Ishikawa (cell line): Measurements from ENCODE around the gene PHIP.

ENCODE experiments used
- CEBPB ChIP-seq: IDR thresholded peaks from 2 replicates; pipeline ENCODE4 v1.6.1; 2012
- CREB1 ChIP-seq: IDR thresholded peaks from 2 replicates; pipeline ENCODE4 v1.6.1; 2012; ENCODE audit warnings: low read depth
- EGR1 ChIP-seq: IDR thresholded peaks from 2 replicates; pipeline ENCODE4 v1.6.1; 2012
- EP300 ChIP-seq: IDR thresholded peaks from 2 replicates; pipeline ENCODE4 v1.6.1; 2012; ENCODE audit warnings: borderline replicate concordance
- FOXM1 ChIP-seq: IDR thresholded peaks from 2 replicates; pipeline ENCODE4 v1.6.1; 2012; ENCODE audit warnings: low read depth, borderline replicate concordance
- MAX ChIP-seq: IDR thresholded peaks from 2 replicates; pipeline ENCODE4 v1.6.1; 2012
- NFIC ChIP-seq: IDR thresholded peaks from 2 replicates; pipeline ENCODE4 v1.6.1; 2012
- RAD21 ChIP-seq: IDR thresholded peaks from 2 replicates; pipeline ENCODE4 v1.6.1; 2012; ENCODE audit warnings: low read depth
- REST ChIP-seq: IDR thresholded peaks from 2 replicates; pipeline ENCODE4 v1.6.1; 2012; ENCODE audit warnings: low read depth, mild to moderate bottlenecking
- TAF1 ChIP-seq: IDR thresholded peaks from 2 replicates; pipeline ENCODE4 v1.6.1; 2012; ENCODE audit warnings: low read depth, mild to moderate bottlenecking
- TCF12 ChIP-seq: IDR thresholded peaks from 2 replicates; pipeline ENCODE4 v1.6.1; 2012; ENCODE audit warnings: low read depth
- TEAD4 ChIP-seq: IDR thresholded peaks from 2 replicates; pipeline ENCODE4 v1.6.1; 2012
- USF1 ChIP-seq: IDR thresholded peaks from 2 replicates; pipeline ENCODE4 v1.6.1; 2012
- YY1 ChIP-seq: IDR thresholded peaks from 2 replicates; pipeline ENCODE4 v1.6.1; 2012; ENCODE audit warnings: low read depth
- ZBTB7A ChIP-seq: IDR thresholded peaks from 2 replicates; pipeline ENCODE4 v1.6.1; 2012; ENCODE audit warnings: low read depth

PHIP gene

GRCh38 chr6:79031821-79032590 is 46.0 kb downstream of the PHIP start:
- TF ChIP-seq YY1, result no peak
- no peak for TF ChIP-seq TCF12
- no peak for TF ChIP-seq ZBTB7A

- TF ChIP-seq CREB1, result no peak
- TF ChIP-seq MAX, result no peak
- TF ChIP-seq EP300, result no peak
- TF ChIP-seq NFIC, result no peak
- no peak for TF ChIP-seq TCF12
- TF ChIP-seq CEBPB, result no peak
- TF ChIP-seq RAD21, result no peak
- TF ChIP-seq TEAD4, result no peak
- no peak for TF ChIP-seq ZBTB7A
- no peak for TF ChIP-seq USF1
- TF ChIP-seq EGR1, result no peak
- TF ChIP-seq FOXM1, result no peak
- no peak for TF ChIP-seq YY1
- no peak for TF ChIP-seq TAF1
- no peak for TF ChIP-seq REST
Measured at GRCh38 chr6:79030511-79030910, 47.5 kb downstream of the PHIP start.

GRCh38 chr6:79030023-79030422 is 48.0 kb downstream of the PHIP start:
- TF ChIP-seq EGR1 (no peak), USF1 (no peak), EP300 (no peak), ZBTB7A (no peak), NFIC (no peak), RAD21 (no peak), CREB1 (no peak), TCF12 (no peak), YY1 (no peak), TAF1 (no peak)

- TF ChIP-seq TAF1 (no peak), CREB1 (no peak), NFIC (no peak), TCF12 (no peak), REST (no peak), MAX (no peak), EGR1 (no peak), FOXM1 (no peak), YY1 (no peak), ZBTB7A (no peak), CEBPB (no peak), EP300 (no peak), TEAD4 (no peak), RAD21 (no peak), USF1 (no peak)
Measured at GRCh38 chr6:79028641-79029314, 49.3 kb downstream of the PHIP start.

GRCh38 chr6:79011940-79012339 is 66.1 kb downstream of the PHIP start:
- TF ChIP-seq MAX, result no peak
- TF ChIP-seq NFIC, result no peak
- no peak for TF ChIP-seq CREB1
- no peak for TF ChIP-seq YY1
- no peak for TF ChIP-seq EP300
- TF ChIP-seq TEAD4, result no peak
- TF ChIP-seq TCF12, result no peak
- no peak for TF ChIP-seq TAF1
- no peak for TF ChIP-seq EGR1
- TF ChIP-seq RAD21, result no peak
- no peak for TF ChIP-seq USF1
- no peak for TF ChIP-seq FOXM1
- TF ChIP-seq REST, result no peak
- TF ChIP-seq ZBTB7A, result no peak
- TF ChIP-seq CEBPB, result no peak
